Measurements from ENCODE around the gene KCNQ1. TPM values are rescaled to one million over a fixed set of nuclear protein-coding genes. Genes with fewer than 3 reads are reported as not detected.

The KCNQ1 gene
- total RNA-seq, 1 experiment from 2014 or later, result 2.5 TPM

GRCh38 chr11:2662024-2662312, 217.2 kb downstream of the KCNQ1 start:
- DNase-seq (ENCODE audit: low spot score) (no peak), ATAC-seq (no peak)
- no peaks in the 10 kb centered on the region for H3K4me1 Mint-ChIP-seq
- no peak overlapping the region for H3K27ac Mint-ChIP-seq
- ChIA-PET CTCF (interaction anchor here (0.6 kb wide), 1 partner anchor 14 kb away, joined by 3 read pairs; no protein-coding TSS in a partner anchor), POLR2A (no interaction called here)
- H3K36me3 Mint-ChIP-seq, result peaks cover 65% of the 10 kb centered on the region
- no peak overlapping the region for H3K4me3 Mint-ChIP-seq
- H3K27me3 Mint-ChIP-seq (ENCODE audit: low read depth), result peaks cover 69% of the 10 kb centered on the region
- TF ChIP-seq HMGA2 (CRISPR knock-in tag; IDR thresholded peaks at IDR 0.05) (no peak), ZNF317 (CRISPR knock-in tag; IDR thresholded peaks at IDR 0.05; ENCODE audit: borderline replicate concordance, low read depth) (no peak), CREB1 (CRISPR knock-in tag; IDR thresholded peaks at IDR 0.05) (no peak), ETV6 (CRISPR knock-in tag; IDR thresholded peaks at IDR 0.05) (no peak), ZNF232 (CRISPR knock-in tag; IDR thresholded peaks at IDR 0.05) (no peak), RELA (CRISPR knock-in tag; IDR thresholded peaks at IDR 0.05; ENCODE audit: borderline replicate concordance) (no peak), TEAD4 (CRISPR knock-in tag; IDR thresholded peaks at IDR 0.05) (no peak), FOXK1 (CRISPR knock-in tag; IDR thresholded peaks at IDR 0.05) (no peak), NFE2L1 (CRISPR knock-in tag; IDR thresholded peaks at IDR 0.05) (no peak), ZBTB21 (CRISPR knock-in tag; IDR thresholded peaks at IDR 0.05; ENCODE audit: borderline replicate concordance) (no peak), JAZF1 (CRISPR knock-in tag; IDR thresholded peaks at IDR 0.05) (no peak), EMX1 (CRISPR knock-in tag; IDR thresholded peaks at IDR 0.05) (no peak), ESRRA (CRISPR knock-in tag; IDR thresholded peaks at IDR 0.05; ENCODE audit: borderline replicate concordance) (no peak)
- TF ChIP-seq, protein P1, sequence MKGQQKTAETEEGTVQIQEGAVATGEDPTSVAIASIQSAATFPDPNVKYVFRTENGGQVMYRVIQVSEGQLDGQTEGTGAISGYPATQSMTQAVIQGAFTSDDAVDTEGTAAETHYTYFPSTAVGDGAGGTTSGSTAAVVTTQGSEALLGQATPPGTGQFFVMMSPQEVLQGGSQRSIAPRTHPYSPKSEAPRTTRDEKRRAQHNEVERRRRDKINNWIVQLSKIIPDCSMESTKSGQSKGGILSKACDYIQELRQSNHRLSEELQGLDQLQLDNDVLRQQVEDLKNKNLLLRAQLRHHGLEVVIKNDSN (CRISPR knock-in tag; IDR thresholded peaks at IDR 0.05), result no peak
- TF ChIP-seq, protein P2, sequence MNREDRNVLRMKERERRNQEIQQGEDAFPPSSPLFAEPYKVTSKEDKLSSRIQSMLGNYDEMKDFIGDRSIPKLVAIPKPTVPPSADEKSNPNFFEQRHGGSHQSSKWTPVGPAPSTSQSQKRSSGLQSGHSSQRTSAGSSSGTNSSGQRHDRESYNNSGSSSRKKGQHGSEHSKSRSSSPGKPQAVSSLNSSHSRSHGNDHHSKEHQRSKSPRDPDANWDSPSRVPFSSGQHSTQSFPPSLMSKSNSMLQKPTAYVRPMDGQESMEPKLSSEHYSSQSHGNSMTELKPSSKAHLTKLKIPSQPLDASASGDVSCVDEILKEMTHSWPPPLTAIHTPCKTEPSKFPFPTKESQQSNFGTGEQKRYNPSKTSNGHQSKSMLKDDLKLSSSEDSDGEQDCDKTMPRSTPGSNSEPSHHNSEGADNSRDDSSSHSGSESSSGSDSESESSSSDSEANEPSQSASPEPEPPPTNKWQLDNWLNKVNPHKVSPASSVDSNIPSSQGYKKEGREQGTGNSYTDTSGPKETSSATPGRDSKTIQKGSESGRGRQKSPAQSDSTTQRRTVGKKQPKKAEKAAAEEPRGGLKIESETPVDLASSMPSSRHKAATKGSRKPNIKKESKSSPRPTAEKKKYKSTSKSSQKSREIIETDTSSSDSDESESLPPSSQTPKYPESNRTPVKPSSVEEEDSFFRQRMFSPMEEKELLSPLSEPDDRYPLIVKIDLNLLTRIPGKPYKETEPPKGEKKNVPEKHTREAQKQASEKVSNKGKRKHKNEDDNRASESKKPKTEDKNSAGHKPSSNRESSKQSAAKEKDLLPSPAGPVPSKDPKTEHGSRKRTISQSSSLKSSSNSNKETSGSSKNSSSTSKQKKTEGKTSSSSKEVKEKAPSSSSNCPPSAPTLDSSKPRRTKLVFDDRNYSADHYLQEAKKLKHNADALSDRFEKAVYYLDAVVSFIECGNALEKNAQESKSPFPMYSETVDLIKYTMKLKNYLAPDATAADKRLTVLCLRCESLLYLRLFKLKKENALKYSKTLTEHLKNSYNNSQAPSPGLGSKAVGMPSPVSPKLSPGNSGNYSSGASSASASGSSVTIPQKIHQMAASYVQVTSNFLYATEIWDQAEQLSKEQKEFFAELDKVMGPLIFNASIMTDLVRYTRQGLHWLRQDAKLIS (CRISPR knock-in tag; IDR thresholded peaks at IDR 0.05; ENCODE audit: borderline replicate concordance), result no peak
- peaks cover 42% of the 10 kb centered on the region for H3K9me3 Mint-ChIP-seq

GRCh38 chr11:2662430-2663299, 217.9 kb downstream of the KCNQ1 start:
- peaks cover 35% of the 10 kb centered on the region for H3K9me3 Mint-ChIP-seq
- no peaks in the 10 kb centered on the region for H3K4me1 Mint-ChIP-seq

More at GRCh38 chr11:2662430-2663299, 217.9 kb downstream of the KCNQ1 start:
- Mint-ChIP-seq H3K4me3 (no peak overlapping the region), H3K27ac (no peak overlapping the region), H3K27me3 (ENCODE audit: low read depth) (peaks cover 62% of the 10 kb centered on the region), H3K36me3 (peaks cover 58% of the 10 kb centered on the region)
- DNase-seq (ENCODE audit: low spot score), result no peak
- TF ChIP-seq E2F1 (CRISPR knock-in tag; IDR thresholded peaks at IDR 0.05) (no peak), ZNF416 (CRISPR knock-in tag; IDR thresholded peaks at IDR 0.05) (no peak), JAZF1 (CRISPR knock-in tag; IDR thresholded peaks at IDR 0.05) (no peak), RORB (CRISPR knock-in tag; IDR thresholded peaks at IDR 0.05) (no peak)
- ATAC-seq, result no peak
- ChIA-PET POLR2A (no interaction called here), CTCF (no interaction called here)

Measured in WTC11 (cell line).